Progenitor cell of endocrine pancreas (in vitro differentiated cells): ENCODE results near the gene TOMM22. TPM values are rescaled to one million over a fixed set of nuclear protein-coding genes. Genes with fewer than 3 reads are reported as not detected.

ENCODE experiments used
- DNase-seq: peaks from one replicate; pipeline ENCODE4 v3.0.0; 2021; ENCODE audit warnings: low spot score; ENCODE audit not compliant: unreplicated experiment
- H3K27ac Mint-ChIP-seq: 2 replicates; pipeline ENCODE4 v1.8.0; 2021; ENCODE audit warnings: mild to moderate bottlenecking, moderate library complexity, mixed read lengths
- H3K27me3 Mint-ChIP-seq: 2 replicates; pipeline ENCODE4 v1.8.0; 2021; ENCODE audit warnings: mixed read lengths
- H3K36me3 Mint-ChIP-seq: 2 replicates; pipeline ENCODE4 v1.8.0; 2022; ENCODE audit warnings: mixed read lengths; ENCODE audit not compliant: insufficient read depth
- H3K4me1 Mint-ChIP-seq: 2 replicates; pipeline ENCODE4 v1.8.0; 2021; ENCODE audit warnings: low read depth, mixed read lengths
- H3K4me3 Mint-ChIP-seq: 2 replicates; pipeline ENCODE4 v1.8.0; 2021; ENCODE audit warnings: low read depth, mild to moderate bottlenecking, moderate library complexity, mixed read lengths
- H3K9me3 Mint-ChIP-seq: 2 replicates; pipeline ENCODE4 v1.8.0; 2021; ENCODE audit warnings: low read depth, mixed read lengths
- CTCF ChIP-seq: fragments of 200-600 bp; sonication (generic); IDR thresholded peaks from one replicate; pipeline ENCODE4 v1.5.0; 2021; ENCODE audit warnings: antibody characterized with exemption, mild to moderate bottlenecking; ENCODE audit not compliant: unreplicated experiment
- total RNA-seq: library from RNA; stranded (reverse); gene quantifications from 2 replicates; pipeline ENCODE4 v1.2.1, GENCODE V29; 2021

TOMM22 gene
- total RNA-seq, 1 donor from 2014 or later: 68.7 TPM

GRCh38 chr22:38733329-38733723 is 51.6 kb downstream of the TOMM22 start:
- peak; percentile 80 for TF ChIP-seq CTCF
- peak overlapping the region; percentile 73 for H3K27ac Mint-ChIP-seq
- peak; percentile 37 for DNase-seq
- no peaks in the 10 kb centered on the region for H3K27me3 Mint-ChIP-seq
- H3K9me3 Mint-ChIP-seq: no peaks in the 10 kb centered on the region
- no peak overlapping the region for H3K4me3 Mint-ChIP-seq
- peaks cover 14% of the 10 kb centered on the region for H3K36me3 Mint-ChIP-seq
- H3K4me1 Mint-ChIP-seq: peaks cover 3% of the 10 kb centered on the region

DNA sequence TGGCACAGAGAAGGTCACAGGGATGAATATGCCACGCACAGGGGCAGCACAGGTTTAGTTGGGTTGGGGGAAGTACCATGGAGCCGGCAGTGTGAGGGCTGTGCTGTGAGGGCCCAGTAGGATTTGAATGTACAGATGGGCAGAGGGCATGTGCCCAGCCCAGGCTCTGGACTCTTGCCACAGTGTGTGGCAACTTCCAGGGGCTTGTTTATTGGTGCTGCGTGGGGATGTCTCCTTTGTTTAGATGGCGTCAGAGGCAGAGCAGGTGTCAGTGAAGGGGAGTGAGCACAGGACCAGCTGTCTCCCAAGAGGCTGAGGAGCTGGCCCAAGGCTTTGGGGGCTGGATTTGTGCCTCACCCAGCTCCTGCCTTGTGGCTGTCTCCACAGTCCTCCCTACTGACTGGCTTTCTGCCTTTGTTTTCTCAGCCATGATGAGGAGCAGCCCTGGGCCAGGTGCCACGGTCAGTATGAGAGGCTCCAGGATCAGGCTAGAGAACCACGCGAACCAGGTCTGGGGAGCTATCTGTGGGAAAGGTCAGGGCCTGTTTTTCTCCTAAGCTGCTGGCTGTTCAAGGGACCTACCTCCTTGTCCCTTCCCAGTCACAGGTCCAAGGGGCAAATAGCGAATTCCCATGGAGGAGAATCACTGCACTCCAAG is 52.1 kb downstream of the TOMM22 start:
- Mint-ChIP-seq H3K36me3 (peaks cover 14% of the 10 kb centered on the region), H3K27ac (peak overlapping the region; percentile 73), H3K27me3 (no peaks in the 10 kb centered on the region), H3K4me3 (no peak overlapping the region), H3K4me1 (peaks cover 3% of the 10 kb centered on the region), H3K9me3 (no peaks in the 10 kb centered on the region)
- no peak for DNase-seq
- TF ChIP-seq CTCF: no peak

- H3K36me3 Mint-ChIP-seq: peaks cover 14% of the 10 kb centered on the region
- DNase-seq: no peak
- no peaks in the 10 kb centered on the region for H3K9me3 Mint-ChIP-seq
- H3K27me3 Mint-ChIP-seq: no peaks in the 10 kb centered on the region
- no peak for TF ChIP-seq CTCF
- peaks cover 3% of the 10 kb centered on the region for H3K4me1 Mint-ChIP-seq
- no peak overlapping the region for H3K4me3 Mint-ChIP-seq
- H3K27ac Mint-ChIP-seq: peak overlapping the region; percentile 52
These were observed 52.8 kb downstream of the TOMM22 start for GRCh38 chr22:38734421-38735100.

Other genes with a start within 250 kb of the TOMM22 start
- gene KCNJ4, start 226.8 kb upstream of the TOMM22 start, total RNA-seq: 1.7 and 2.2 TPM in 2 replicates
- gene KDELR3, start 213.9 kb upstream of the TOMM22 start, total RNA-seq: 5.7 and 6.3 TPM in 2 replicates
- gene DDX17, start 175.6 kb upstream of the TOMM22 start, total RNA-seq: 625 and 651 TPM in 2 replicates
- gene DMC1, start 111.8 kb upstream of the TOMM22 start, total RNA-seq: 2.2 and 3.0 TPM in 2 replicates
- gene FAM227A, start 25.6 kb upstream of the TOMM22 start, total RNA-seq: 18.3 and 18.6 TPM in 2 replicates
- 46.1 and 50.5 TPM in 2 replicates for gene CBY1, start 25.3 kb upstream of the TOMM22 start, total RNA-seq
- gene JOSD1, start 19.0 kb downstream of the TOMM22 start, total RNA-seq: 40.6 and 46.3 TPM in 2 replicates
- gene GTPBP1, start 24.0 kb downstream of the TOMM22 start, total RNA-seq: 64.0 and 64.9 TPM in 2 replicates
- gene SUN2, start 74.0 kb downstream of the TOMM22 start, total RNA-seq: 61.8 and 66.1 TPM in 2 replicates
- 27.1 and 28.0 TPM in 2 replicates for gene DNAL4, start 112.2 kb downstream of the TOMM22 start, total RNA-seq
- 4.7 TPM in 2 replicates for gene NPTXR, start 162.1 kb downstream of the TOMM22 start, total RNA-seq
- 38.8 and 39.6 TPM in 2 replicates for gene CBX6, start 190.3 kb downstream of the TOMM22 start, total RNA-seq